ENCODE data around the gene RNF121.
A peak's percentile ranks its signal among the peaks of the same experiment; 100 is the strongest.

Gene RNF121

DNA sequence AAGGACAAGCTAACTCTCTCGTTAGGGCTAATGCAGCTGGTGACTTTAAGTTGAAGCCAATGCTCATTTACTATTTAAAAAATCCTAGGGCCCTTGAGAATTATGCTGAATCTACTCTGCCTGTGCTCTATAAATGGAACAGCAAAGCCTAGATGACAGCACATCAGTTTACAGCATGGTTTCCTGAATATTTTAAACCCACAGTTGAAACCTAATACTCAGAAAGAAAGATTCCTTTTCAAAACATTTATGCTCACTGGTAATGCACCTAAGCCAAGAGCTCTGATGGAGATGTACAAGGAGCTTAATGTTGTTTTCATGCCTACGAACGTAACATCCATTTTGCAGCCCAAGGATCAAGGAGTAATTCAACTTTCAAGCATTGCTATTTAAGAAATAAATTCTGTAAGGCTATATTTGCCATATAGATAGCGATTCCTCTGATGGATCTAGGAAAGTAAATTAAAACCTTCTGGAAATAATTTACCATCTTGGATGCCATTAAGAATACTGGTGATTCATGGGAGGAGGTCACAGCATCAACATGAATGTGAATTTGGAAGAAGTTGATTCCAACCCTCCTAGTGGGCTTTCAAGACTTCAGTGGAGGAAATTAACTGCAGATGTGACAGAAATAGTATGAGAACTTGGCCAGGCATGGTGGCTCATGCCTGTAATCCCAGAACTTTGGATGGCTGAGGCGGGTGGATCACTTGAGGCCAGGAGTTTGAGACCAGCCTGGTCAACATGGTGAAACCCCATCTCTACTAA lies 14.9 kb upstream of the RNF121 start:
- H3K4me3 ChIP-seq (ENCODE audit: low read depth, low read length) = no peak overlapping the region
- TF ChIP-seq, protein P1, sequence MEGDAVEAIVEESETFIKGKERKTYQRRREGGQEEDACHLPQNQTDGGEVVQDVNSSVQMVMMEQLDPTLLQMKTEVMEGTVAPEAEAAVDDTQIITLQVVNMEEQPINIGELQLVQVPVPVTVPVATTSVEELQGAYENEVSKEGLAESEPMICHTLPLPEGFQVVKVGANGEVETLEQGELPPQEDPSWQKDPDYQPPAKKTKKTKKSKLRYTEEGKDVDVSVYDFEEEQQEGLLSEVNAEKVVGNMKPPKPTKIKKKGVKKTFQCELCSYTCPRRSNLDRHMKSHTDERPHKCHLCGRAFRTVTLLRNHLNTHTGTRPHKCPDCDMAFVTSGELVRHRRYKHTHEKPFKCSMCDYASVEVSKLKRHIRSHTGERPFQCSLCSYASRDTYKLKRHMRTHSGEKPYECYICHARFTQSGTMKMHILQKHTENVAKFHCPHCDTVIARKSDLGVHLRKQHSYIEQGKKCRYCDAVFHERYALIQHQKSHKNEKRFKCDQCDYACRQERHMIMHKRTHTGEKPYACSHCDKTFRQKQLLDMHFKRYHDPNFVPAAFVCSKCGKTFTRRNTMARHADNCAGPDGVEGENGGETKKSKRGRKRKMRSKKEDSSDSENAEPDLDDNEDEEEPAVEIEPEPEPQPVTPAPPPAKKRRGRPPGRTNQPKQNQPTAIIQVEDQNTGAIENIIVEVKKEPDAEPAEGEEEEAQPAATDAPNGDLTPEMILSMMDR (conservative IDR thresholded peaks at IDR 0.05; ENCODE audit: low read depth, low read length) = no peak
- DNase-seq (ENCODE audit: low read depth) = peak; percentile 48

DNA sequence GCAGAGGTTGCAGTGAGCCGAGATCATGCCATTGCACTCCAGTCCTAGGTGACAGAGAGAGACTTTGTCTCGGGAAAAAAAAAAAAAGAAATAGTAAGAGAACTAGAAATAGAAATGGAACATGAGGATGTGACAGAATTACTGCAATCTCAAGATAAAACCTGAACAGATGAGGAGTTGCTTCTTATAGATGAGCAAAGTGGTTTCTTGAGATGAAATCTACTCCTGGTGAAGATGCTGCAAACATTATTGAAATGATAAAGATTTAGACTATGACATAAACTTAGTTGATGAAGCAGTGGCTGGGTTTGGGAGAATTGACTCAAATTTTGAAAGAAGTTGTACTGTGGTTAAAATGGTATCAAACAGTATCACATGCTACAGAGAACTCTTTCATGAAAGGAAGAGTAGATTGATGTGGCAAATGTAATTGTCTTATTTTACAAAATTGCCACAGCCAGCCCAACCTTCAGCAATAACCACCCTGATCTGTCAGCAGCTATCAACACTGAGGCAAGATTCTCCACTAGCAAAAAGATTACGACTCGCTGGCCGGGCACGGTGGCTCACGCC lies 14.1 kb upstream of the RNF121 start:
- TF ChIP-seq, protein P1 (conservative IDR thresholded peaks at IDR 0.05; ENCODE audit: low read depth, low read length) = no peak
- no peak overlapping the region for H3K4me3 ChIP-seq (ENCODE audit: low read depth, low read length)
- no peak for DNase-seq (ENCODE audit: low read depth)

DNA sequence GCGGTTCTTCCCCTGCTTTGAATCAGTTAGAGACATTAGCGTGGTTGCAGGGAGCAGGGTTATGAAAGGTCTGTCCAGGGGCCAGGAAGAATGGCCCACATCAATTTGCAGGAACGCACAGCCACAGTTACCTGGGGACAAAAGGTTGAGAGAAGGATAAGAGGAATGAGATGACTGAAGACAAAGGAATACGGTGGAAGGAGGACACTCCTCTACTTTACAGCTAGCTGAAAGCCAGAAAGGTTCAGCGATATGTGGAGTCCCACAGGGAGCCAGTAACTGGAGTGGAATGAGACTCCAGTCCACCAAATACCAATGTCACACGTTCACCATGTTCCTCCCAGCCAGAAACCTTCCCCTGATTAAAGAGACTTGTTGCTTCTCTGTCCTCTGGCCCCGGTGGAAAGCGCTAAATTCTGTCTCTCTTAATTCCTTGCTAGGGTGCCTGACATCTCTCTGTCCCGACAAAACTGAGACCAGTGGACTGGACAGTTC lies 11.2 kb upstream of the RNF121 start:
- peak; percentile 5 for DNase-seq (ENCODE audit: low read depth)
- H3K4me3 ChIP-seq (ENCODE audit: low read depth, low read length) = no peak overlapping the region
- TF ChIP-seq, protein P1 (conservative IDR thresholded peaks at IDR 0.05; ENCODE audit: low read depth, low read length) = no peak

DNA sequence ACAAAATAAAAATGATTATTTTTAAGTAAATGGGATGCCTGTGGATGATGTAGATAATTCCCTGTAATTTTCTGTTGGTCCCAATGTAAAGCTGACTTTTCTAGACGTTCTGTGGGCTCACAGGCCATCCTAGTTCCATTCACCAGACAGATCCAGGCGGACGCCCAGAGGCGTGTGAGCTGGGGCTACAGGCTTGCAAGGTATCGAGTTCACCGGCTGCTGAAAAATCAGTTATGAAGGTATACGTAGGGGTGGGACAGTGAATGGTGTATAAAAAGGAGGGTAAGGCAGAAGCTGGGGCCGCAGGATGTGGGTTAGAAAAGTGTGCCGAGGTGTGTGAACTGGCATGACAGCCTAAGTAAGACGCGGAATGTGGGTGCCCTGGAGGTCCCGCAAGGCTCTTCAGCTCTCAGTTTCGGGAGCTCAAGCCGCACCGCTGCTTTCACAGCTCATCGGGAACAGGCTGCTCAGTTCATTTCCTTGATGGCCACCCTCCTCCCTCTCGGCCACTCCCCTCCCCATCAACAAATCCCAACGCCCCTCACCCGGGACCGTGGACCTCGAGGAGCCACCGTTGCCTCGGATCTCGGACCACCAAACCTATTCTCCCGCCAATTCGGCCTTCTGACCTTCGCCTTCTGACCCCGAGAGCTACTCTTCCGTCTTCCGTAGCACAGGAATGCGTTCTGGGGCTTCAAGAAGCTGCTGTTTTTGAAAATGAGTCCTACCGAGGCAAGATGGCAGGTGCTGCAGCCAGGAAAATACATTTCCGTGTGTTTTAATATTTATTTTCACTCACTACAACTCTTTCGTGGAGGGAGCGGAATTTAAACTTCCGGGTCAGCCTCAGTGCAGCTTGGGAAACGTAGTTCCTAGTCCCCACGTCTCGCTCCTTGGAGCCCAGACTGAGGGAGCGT lies 768 bp upstream of the RNF121 start, which contains the start of gene XNDC1N:
XNDC1N (minus strand) TSS at position 775 of the 917 bp plus-strand sequence. CDS start 5,241 bp downstream, outside the sequence.
- peak; percentile 93 for DNase-seq (ENCODE audit: low read depth)
- peak within 1 kb of the TSS; percentile 85 for H3K4me3 ChIP-seq (ENCODE audit: low read depth, low read length)
- TF ChIP-seq, protein P1 (conservative IDR thresholded peaks at IDR 0.05; ENCODE audit: low read depth, low read length) = no peak

DNA sequence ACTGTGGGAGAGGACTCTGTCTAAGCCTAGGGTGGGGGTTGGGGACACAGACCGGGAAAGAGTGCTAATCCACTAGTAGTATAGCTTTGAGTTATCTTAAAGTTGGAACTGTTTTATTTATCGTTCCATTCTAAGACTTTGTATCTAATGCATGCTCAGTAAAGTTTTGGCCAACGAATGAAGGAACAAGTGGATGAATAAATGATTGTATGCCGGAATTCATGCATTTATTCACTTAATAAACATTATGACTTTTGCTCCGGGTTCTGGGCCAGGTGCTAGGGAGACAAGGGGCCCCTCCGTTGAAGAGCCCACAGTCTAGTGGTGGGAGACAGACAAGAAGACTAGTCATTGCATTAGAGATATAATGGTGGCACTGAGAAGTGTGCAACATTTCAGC lies 645 bp downstream of the RNF121 start:
- TF ChIP-seq, protein P1 (conservative IDR thresholded peaks at IDR 0.05; ENCODE audit: low read depth, low read length) = no peak
- DNase-seq (ENCODE audit: low read depth) = no peak
- H3K4me3 ChIP-seq (ENCODE audit: low read depth, low read length) = peak overlapping the region; percentile 85

DNA sequence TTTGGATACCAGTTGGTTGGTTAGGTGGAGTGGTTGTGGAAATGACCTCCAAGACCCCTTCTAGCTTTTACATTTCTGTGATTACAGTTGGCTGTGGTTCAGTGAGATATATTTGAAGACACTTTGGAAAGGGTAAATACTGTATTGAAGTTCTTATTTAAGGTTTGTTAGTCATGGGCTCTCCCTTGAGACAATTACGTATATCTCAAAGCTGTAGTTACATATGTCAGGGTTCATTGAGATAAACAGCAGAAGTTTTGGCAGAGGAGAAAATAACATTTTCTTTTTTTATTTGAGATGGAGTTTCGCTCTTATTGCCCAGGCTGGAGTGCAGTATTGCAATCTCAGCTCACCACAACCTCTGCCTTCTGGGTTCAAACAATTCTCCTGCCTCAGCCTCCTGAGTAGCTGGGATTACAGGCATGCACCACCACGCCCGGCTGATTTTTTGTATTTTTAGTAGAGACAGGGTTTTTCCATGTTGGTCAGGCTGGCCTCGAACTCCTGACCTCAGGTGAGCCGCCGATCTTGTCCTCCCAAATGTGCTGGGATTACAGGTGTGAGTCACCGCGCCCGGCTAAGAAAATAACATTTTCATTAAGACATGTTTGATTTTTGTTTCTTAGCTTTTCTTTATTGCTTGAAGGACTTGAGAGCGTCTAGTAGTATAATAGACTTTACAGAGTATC lies 1.9 kb downstream of the RNF121 start:
- TF ChIP-seq, protein P1 (conservative IDR thresholded peaks at IDR 0.05; ENCODE audit: low read depth, low read length) = no peak
- no peak for DNase-seq (ENCODE audit: low read depth)
- no peak overlapping the region for H3K4me3 ChIP-seq (ENCODE audit: low read depth, low read length)
